ENCODE measurements around the gene IZUMO4.

Gene IZUMO4

DNA sequence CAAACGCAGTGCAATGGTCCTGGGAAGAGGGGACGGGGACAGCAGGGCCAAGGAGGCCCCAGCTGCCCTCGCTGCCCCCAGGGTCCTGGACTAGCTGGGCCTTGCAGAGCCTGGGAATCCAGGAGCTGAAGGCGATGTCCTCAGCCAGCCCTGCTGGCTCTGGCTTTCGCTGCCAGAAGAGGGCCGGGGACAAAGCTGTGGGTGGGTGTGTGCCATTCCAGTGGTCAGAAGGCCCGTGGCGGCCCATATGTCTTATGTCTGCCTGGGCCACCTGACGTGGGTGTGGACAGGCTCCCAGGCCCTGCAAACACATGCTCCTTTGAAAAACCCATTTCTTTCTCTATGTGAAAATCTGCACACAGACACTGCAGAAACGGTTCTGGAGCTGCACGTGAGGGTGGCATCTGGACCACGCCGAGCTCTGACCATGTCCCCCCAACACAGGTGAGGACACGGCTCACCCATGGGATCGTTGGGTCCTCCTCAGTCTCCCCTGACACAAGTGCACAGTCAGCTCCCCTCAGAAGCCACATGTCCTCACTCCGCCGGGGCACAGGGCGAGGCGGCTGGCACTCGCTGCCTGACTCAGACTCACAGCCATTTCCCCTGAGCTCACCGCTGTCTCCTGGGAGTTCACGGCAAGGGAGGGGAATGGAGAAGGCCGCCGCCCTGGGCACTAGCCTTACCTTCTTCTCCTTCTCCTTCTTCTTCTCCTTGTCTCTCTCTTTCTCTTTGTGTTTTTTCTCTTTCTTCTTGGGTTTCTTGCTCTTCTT is 16.9 kb downstream of the IZUMO4 start:
- DNase-seq (ENCODE audit: insufficient read length) (no peak), FAIRE-seq (no peak)
- TF ChIP-seq TAF1 (IDR thresholded peaks at IDR 0.05; ENCODE audit: borderline replicate concordance, low read depth, low read length) = no peak
- TF ChIP-seq POLR2A (IDR thresholded peaks at IDR 0.05; ENCODE audit: low read depth, low read length) = no peak
- no peak for TF ChIP-seq POLR2AphosphoS5 (IDR thresholded peaks at IDR 0.05; ENCODE audit: low read depth, low read length)

DNA sequence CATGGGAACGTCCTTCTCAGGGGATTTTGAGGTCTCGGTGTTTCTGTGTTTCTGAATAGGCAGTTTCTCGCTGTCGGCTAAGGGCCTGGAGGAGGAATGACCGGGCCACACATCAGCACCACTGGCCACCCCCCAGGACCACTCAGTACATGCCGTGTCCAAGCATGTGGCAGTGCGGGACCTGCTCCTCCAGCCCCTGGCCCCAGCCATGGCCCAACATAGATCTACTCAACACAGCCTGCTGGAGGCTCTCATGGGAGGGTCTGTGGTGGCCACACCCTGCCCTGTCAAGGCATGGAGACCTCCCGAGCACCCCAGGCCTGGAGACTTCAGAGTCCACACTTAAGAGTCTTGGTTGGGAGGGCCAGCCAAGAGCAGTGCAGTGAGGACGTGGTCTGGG is 17.5 kb downstream of the IZUMO4 start:
- TF ChIP-seq POLR2AphosphoS5 (IDR thresholded peaks at IDR 0.05; ENCODE audit: low read depth, low read length) (no peak), POLR2A (IDR thresholded peaks at IDR 0.05; ENCODE audit: low read depth, low read length) (no peak), TAF1 (IDR thresholded peaks at IDR 0.05; ENCODE audit: borderline replicate concordance, low read depth, low read length) (no peak)
- FAIRE-seq = no peak
- DNase-seq (ENCODE audit: insufficient read length) = no peak

DNA sequence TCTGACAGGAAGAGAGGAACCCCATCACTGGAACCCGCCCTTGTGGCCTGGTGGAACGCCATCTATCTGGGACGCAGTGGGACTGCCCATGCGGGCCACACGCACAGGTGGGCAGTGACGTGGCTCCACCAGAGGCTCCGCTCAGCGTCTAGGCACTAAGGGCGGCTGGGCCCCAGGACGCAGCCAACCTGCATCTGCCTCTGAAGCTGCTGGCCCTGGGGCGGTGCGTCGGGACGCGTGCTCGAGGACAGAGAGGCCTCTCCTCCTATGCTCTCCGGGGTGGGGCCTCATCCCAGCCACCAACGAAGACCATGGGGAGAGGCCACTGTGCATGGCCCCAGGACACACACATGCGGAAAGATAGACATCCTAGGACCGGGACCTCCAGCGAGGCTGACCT is 18.1 kb downstream of the IZUMO4 start:
- no peak for FAIRE-seq
- TF ChIP-seq TAF1 (IDR thresholded peaks at IDR 0.05; ENCODE audit: borderline replicate concordance, low read depth, low read length) = no peak
- no peak for TF ChIP-seq POLR2AphosphoS5 (IDR thresholded peaks at IDR 0.05; ENCODE audit: low read depth, low read length)
- no peak for TF ChIP-seq POLR2A (IDR thresholded peaks at IDR 0.05; ENCODE audit: low read depth, low read length)
- no peak for DNase-seq (ENCODE audit: insufficient read length)

DNA sequence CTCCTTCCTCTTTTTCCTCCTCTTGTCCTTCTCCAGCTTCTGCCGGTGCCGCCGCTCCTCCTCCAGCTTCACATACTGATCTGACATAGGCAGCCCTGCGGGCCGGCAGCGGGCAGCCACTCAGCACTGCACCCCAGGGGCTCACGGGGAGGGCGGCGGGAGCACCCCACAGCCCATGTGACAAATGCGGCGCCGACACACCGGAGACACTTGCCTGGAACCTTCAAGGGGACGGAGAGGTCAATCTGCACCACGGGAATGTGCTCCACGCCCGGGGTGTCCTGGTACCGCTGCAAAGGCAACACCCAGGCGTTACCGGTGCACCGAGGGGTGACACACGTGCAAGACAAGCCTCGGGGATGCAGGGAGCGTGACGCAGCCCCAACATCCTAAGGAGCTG is 18.6 kb downstream of the IZUMO4 start:
- FAIRE-seq (no peak), DNase-seq (ENCODE audit: insufficient read length) (no peak)
- no peak for TF ChIP-seq TAF1 (IDR thresholded peaks at IDR 0.05; ENCODE audit: borderline replicate concordance, low read depth, low read length)
- no peak for TF ChIP-seq POLR2A (IDR thresholded peaks at IDR 0.05; ENCODE audit: low read depth, low read length)
- TF ChIP-seq POLR2AphosphoS5 (IDR thresholded peaks at IDR 0.05; ENCODE audit: low read depth, low read length) = no peak

DNA sequence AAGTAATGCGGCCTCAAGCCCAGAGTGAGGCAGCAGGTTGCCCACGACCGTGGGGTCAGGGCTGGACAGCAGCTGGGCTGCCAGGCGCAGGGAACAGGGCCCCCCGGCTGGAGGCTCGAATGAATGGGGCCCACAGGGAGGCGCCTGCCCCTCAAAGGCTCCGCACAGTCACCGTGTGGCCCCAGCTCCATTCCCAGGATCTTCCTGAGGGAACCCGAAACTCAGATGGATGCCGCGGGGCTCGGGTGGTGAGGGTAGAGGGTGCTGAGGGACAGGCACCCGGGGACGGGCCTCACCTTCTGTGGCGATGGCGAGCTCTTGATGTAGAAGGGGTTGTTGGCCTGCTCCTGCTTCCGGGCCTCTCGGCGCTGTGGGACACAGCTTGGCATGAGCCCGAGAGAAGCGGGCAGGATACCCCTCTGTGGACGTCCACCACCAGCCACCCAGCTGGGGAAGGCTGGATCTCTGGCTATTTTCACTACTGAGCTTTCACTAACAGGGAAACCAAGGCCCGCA is 19.3 kb downstream of the IZUMO4 start:
- DNase-seq (ENCODE audit: insufficient read length) (no peak), FAIRE-seq (no peak)
- TF ChIP-seq TAF1 (IDR thresholded peaks at IDR 0.05; ENCODE audit: borderline replicate concordance, low read depth, low read length) = no peak
- no peak for TF ChIP-seq POLR2A (IDR thresholded peaks at IDR 0.05; ENCODE audit: low read depth, low read length)
- TF ChIP-seq POLR2AphosphoS5 (IDR thresholded peaks at IDR 0.05; ENCODE audit: low read depth, low read length) = no peak

DNA sequence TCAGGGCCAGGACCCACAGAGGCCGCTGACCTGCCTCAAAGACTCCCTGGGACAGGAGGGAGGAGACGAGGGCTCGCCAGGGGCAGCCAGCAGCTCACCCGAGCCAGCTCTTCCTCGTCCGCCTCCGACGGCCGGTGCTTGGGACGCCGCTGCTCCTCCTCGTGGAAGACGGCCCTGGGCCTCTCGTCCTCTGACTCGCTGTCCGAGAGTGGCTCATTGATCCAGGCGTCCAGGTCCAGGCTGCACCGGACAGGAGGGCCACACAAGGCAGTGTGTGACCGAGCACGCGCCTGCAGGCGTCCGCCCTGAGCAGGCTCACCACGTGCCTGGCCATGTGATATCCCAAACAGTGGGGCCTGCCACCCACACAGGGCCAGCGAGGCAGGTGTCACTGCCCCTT is 19.8 kb downstream of the IZUMO4 start:
- no peak for DNase-seq (ENCODE audit: insufficient read length)
- TF ChIP-seq POLR2A (IDR thresholded peaks at IDR 0.05; ENCODE audit: low read depth, low read length) (no peak), POLR2AphosphoS5 (IDR thresholded peaks at IDR 0.05; ENCODE audit: low read depth, low read length) (no peak), TAF1 (IDR thresholded peaks at IDR 0.05; ENCODE audit: borderline replicate concordance, low read depth, low read length) (no peak)
- no peak for FAIRE-seq

DNA sequence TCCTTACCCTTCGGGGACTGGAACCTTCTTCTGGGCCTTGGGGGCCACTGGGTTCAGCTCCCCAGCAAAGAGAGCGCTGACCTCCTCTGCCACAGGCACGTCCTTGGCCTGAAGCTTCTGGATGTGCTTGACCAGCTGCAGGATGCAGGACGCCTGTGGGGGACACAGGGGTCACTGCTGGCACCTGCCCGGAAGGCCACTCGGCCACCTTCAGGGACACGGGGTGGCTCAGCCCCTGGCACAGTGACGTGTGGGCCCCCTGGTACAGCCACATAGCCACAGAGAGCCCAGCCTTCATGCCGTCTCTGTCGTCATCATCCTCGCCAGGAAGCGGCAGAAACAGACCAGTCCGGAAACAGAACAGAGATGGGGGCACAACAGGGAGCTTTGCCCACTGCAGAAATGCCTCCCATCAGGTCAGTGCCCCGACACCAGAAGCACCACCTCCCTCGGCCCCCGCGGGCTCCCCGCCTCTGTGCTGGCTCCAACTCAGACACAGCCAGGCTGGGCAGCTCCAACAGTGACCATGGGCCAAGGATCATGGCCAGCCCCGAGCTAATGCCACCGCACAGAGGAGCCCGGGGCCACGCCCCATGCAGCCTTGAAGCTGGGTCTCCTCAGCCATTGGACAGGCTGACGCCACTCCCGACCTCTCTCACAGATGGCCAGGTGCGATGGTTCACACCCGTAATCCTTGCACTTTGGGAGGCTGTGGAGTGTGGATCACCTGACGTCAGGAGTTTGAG is 20.7 kb downstream of the IZUMO4 start:
- no peak for FAIRE-seq
- TF ChIP-seq POLR2AphosphoS5 (IDR thresholded peaks at IDR 0.05; ENCODE audit: low read depth, low read length) = no peak
- TF ChIP-seq POLR2A (IDR thresholded peaks at IDR 0.05; ENCODE audit: low read depth, low read length) = no peak
- no peak for TF ChIP-seq TAF1 (IDR thresholded peaks at IDR 0.05; ENCODE audit: borderline replicate concordance, low read depth, low read length)

DNA sequence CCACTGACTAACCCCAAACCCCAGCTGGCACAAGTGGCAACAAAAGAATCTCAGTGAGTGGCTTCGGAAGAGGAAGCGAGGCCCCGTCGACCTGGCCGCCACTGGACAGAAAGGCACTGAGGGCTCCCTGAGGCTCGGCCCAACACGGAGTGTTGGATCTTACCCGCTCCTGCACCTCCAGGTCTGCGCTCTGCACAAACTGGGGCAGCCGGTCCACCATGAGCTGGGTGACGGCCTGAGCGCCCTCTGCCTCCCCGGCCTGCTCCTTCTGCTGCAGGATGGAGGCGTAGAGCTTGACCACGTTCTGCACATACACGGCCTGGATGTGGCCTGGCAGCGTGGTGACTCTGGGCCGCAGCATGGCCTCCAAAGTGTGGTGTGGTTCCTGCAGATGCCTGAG is 21.7 kb downstream of the IZUMO4 start:
- TF ChIP-seq POLR2A (IDR thresholded peaks at IDR 0.05; ENCODE audit: low read depth, low read length) = no peak
- TF ChIP-seq POLR2AphosphoS5 (IDR thresholded peaks at IDR 0.05; ENCODE audit: low read depth, low read length) = no peak
- no peak for TF ChIP-seq TAF1 (IDR thresholded peaks at IDR 0.05; ENCODE audit: borderline replicate concordance, low read depth, low read length)
- DNase-seq (ENCODE audit: insufficient read length) (no peak), FAIRE-seq (no peak)

More for the DNA sequence above, 20.7 kb downstream of the IZUMO4 start:
- no peak for DNase-seq (ENCODE audit: insufficient read length)

DNA sequence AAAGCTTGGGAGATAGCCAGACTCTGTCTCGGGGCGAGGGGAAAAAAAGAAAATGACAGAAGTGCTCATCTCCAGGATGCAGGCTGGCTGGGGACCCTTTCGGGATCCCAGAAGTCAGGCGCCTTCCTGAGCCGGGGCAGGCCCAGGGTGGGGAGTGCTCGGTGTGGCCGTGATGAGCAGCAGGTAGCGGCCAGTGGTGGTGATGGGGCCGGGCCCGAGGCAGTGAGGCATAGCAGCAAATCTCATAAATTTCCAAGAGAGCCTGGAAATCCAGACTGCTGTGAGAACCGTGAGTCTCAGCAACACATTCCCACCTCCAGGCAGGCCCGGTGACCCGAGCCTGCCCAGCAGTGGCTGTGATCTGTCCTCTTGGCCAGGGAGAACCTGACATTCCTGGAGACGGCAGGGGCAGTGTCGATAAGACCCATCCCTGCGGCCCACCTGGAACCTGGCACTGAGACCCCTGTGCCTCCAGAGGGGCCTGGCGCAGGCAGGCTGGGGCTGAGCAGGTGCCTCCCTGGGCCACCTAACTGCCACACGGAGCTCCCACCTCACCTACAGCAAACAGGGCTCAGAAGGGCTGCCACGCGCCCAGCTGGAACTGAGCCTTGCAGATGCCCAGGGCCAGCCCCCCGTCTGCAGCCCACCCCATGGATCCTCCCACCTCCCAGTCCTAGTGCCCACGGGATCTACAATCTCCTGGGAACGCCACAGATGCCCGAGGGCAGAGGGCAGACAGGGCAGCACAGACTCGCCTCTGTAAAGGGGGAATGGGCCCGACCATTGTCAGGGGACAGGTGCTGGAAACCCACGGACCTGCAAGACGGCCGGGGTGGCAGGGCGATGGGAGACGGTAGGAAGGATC is 23.4 kb downstream of the IZUMO4 start:
- FAIRE-seq = no peak
- DNase-seq (ENCODE audit: insufficient read length) = no peak
- TF ChIP-seq POLR2A (IDR thresholded peaks at IDR 0.05; ENCODE audit: low read depth, low read length) = no peak
- no peak for TF ChIP-seq POLR2AphosphoS5 (IDR thresholded peaks at IDR 0.05; ENCODE audit: low read depth, low read length)
- TF ChIP-seq TAF1 (IDR thresholded peaks at IDR 0.05; ENCODE audit: borderline replicate concordance, low read depth, low read length) = no peak

DNA sequence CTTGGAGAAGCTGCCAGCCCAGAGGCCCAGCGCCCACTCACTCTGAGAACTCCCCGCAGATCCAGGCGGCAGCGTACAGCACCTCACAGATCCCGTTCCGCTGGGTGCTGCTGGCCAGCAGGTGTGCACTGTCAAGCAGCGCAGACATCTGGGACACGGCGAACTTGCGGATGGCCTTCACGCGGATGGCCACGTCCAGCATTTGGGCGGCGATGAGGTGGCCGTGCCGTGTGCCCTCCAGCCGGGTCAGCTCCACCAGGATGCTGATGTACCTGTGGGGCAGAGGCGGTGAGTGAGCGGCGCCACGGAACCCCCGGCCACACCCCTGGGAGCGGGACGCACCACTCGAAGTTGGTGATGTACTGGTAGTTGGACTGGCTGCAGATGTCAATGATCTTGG is 24.1 kb downstream of the IZUMO4 start:
- TF ChIP-seq POLR2AphosphoS5 (IDR thresholded peaks at IDR 0.05; ENCODE audit: low read depth, low read length) = no peak
- TF ChIP-seq TAF1 (IDR thresholded peaks at IDR 0.05; ENCODE audit: borderline replicate concordance, low read depth, low read length) = no peak
- TF ChIP-seq POLR2A (IDR thresholded peaks at IDR 0.05; ENCODE audit: low read depth, low read length) = no peak
- DNase-seq (ENCODE audit: insufficient read length) (no peak), FAIRE-seq (no peak)

Data from GM12892 (cell line).